ENCODE measurements around the gene TBXAS1. TPM values are rescaled to one million over a fixed set of nuclear protein-coding genes. Genes with fewer than 3 reads are reported as not detected.

Gene TBXAS1
- total and polyA plus RNA-seq, 2 of the 8 experiments (the other 6 are each of a cell fraction or from before 2014, with no cell fraction given) = 0.86 to 2.1 TPM

DNA sequence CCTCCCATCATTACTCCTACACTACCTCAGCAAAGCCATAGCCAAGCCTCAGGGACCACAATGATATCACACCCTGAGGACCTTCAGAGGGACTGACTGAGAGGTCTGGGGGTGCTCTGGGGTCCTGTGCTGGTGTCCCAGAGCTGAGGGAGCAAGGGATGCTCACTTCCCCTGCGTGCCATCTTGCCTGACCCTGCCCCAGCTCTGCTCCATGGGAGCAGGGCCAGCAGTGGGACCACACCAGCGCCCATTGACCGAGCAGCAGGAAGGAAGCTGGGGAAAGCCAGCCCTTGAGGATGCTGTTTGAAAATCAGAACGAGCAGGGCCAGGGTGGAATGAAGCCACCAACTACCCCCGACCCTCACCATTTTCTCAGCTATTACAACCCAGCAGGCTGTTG, 130.7 kb downstream of the TBXAS1 start:
- H2BK5ac ChIP-seq (ENCODE audit: low read depth, low read length) = no peak overlapping the region
- H3K4me2 ChIP-seq (ENCODE audit: insufficient read depth in 1 of 2, low read depth in 2 of 2, low read length in 2 of 2) = no peak overlapping the region
- no peaks in the 10 kb centered on the region for H3K36me3 ChIP-seq (ENCODE audit: control insufficient read depth in 2 of 4, insufficient read depth in 4 of 4, low read length in 3 of 4)
- ChIA-PET CTCF (ENCODE audit: partially characterized antibody) (interaction anchor here (0.9 to 1.0 kb wide), 2 partner anchors 10 to 43 kb away, joined by 3 read pairs; no protein-coding TSS in a partner anchor), POLR2A (ENCODE audit: partially characterized antibody) (no interaction called here)
- H3K4ac ChIP-seq (replicated peaks; ENCODE audit: insufficient read length, low read depth, low read length) = no peak overlapping the region
- no peaks in the 10 kb centered on the region for H3K79me1 ChIP-seq (ENCODE audit: low read depth, low read length)
- no peaks in the 10 kb centered on the region for H4K20me1 ChIP-seq (replicated peaks in 1 of 2; ENCODE audit: control insufficient read depth in 1 of 2, insufficient read depth in 2 of 2, low read length in 2 of 2)
- H3K56ac ChIP-seq (replicated peaks; ENCODE audit: insufficient read length, low read depth, low read length) = no peak overlapping the region
- no peak overlapping the region for H2AK5ac ChIP-seq (ENCODE audit: low read depth, low read length)
- H4K91ac ChIP-seq (replicated peaks; ENCODE audit: insufficient read length, low read length) = no peak overlapping the region
- no peak overlapping the region for H2AFZ ChIP-seq (ENCODE audit: low read length)
- FAIRE-seq = no peak
- no peak overlapping the region for H3K27ac ChIP-seq (ENCODE audit: low read depth, low read length)
- H4K8ac ChIP-seq (ENCODE audit: extremely low read depth, insufficient read depth, low read length) = no peak overlapping the region
- no peaks in the 10 kb centered on the region for H3K9me3 ChIP-seq (ENCODE audit: insufficient read depth in 2 of 2, low read depth in 1 of 2, low read length in 1 of 2)
- H3K23me2 ChIP-seq (ENCODE audit: low read depth, low read length) = no peaks in the 10 kb centered on the region
- no peak overlapping the region for H2BK12ac ChIP-seq (ENCODE audit: low read depth, low read length)
- no peak overlapping the region for H3K23ac ChIP-seq (ENCODE audit: insufficient read length)
- no peak overlapping the region for H4K5ac ChIP-seq (ENCODE audit: insufficient read length, low read depth, low read length)
- no peak for DNase-seq (ENCODE audit: low read depth in 1 of 2, low spot score in 2 of 2)
- 84% methylated on average over 5 of the region's 5 CpGs; no CpG with 5 or more reads in 1 of the 2 experiments for WGBS, 2 experiments (ENCODE audit: extremely low coverage in 1 of 2, insufficient coverage in 1 of 2, insufficient read length in 1 of 2, insufficient replicate concordance in 2 of 2, low coverage in 1 of 2, low lambda C conversion rate in 2 of 2, missing lambda C conversion rate in 1 of 2)
- H2BK20ac ChIP-seq (ENCODE audit: low read length) = no peak overlapping the region
- H3K9ac ChIP-seq (replicated peaks in 1 of 4; ENCODE audit: extremely low read depth in 1 of 4, low read depth in 3 of 4, low read length in 3 of 4) = no peak overlapping the region
- no peaks in the 10 kb centered on the region for H3K79me2 ChIP-seq (ENCODE audit: control insufficient read depth in 1 of 2, insufficient read depth in 2 of 2, low read length in 2 of 2)
- H3K4me1 ChIP-seq (replicated peaks in 1 of 4; ENCODE audit: control insufficient read depth in 3 of 4, insufficient read depth in 4 of 4, low read length in 3 of 4) = peaks cover 1 to 11% (median 3%) of the 10 kb centered on the region in 4 experiments; a peak in 3 of 7 replicates
- no peak overlapping the region for H2BK120ac ChIP-seq (replicated peaks; ENCODE audit: low read depth, low read length)
- H3K18ac ChIP-seq (ENCODE audit: extremely low read depth, low read length) = no peak overlapping the region
- no peak overlapping the region for H3K4me3 ChIP-seq (ENCODE audit: extremely low read depth in 1 of 4, insufficient read depth in 2 of 4, low read depth in 3 of 4, low read length in 4 of 4)
- H2BK15ac ChIP-seq (ENCODE audit: low read length) = no peak overlapping the region
- H3K27me3 ChIP-seq (replicated peaks in 1 of 4; ENCODE audit: control insufficient read depth in 3 of 4, extremely low read depth in 1 of 4, insufficient read depth in 3 of 4, low read length in 3 of 4) = no peaks in the 10 kb centered on the region
- H3K14ac ChIP-seq (ENCODE audit: insufficient read length) = no peak overlapping the region
- no peak for TF ChIP-seq PHF8 (conservative IDR thresholded peaks at IDR 0.05; ENCODE audit: low read depth, low read length)
- no peak for TF ChIP-seq BRCA1 (IDR thresholded peaks at IDR 0.05; ENCODE audit: low read depth, low read length)
- no peak for TF ChIP-seq RAD21 (IDR thresholded peaks at IDR 0.05 in 1 of 2, conservative IDR thresholded peaks at IDR 0.05 in 1 of 2; ENCODE audit: low read depth in 2 of 2, low read length in 2 of 2)
- TF ChIP-seq BCL11A (IDR thresholded peaks at IDR 0.05; ENCODE audit: low read depth in 2 of 2, low read length in 2 of 2) = no peak
- no peak for TF ChIP-seq SP1 (IDR thresholded peaks at IDR 0.05; ENCODE audit: low read depth, low read length)
- no peak for TF ChIP-seq CBX8 (IDR thresholded peaks at IDR 0.05; ENCODE audit: borderline replicate concordance, low read depth, low read length)

Data from H1 (cell line).